Neural progenitor cell (in vitro differentiated cells): ENCODE results near the gene HOXA5. TPM values are rescaled to one million over a fixed set of nuclear protein-coding genes. Genes with fewer than 3 reads are reported as not detected.
A peak's percentile ranks its signal among the peaks of the same experiment; 100 is the strongest.

Experiments
- DNase-seq: peaks from one replicate; pipeline ENCODE4 v3.0.0-alpha.2; 2016; ENCODE audit warnings: low spot score
- H2AFZ ChIP-seq: fragments of 200-600 bp; sonication (generic); replicated peaks from 2 replicates; pipeline ENCODE4 v1.6.1; 2016; ENCODE audit warnings: antibody characterized with exemption
- H3F3A ChIP-seq: fragments of 200-600 bp; sonication (generic); 2 replicates; pipeline ENCODE4 v1.6.1; 2016; ENCODE audit warnings: antibody characterized with exemption, low read depth
- H3K27ac ChIP-seq: fragments of 200-600 bp; sonication (generic); 2 replicates; pipeline ENCODE4 v1.5.1; 2016; ENCODE audit warnings: mild to moderate bottlenecking
- H3K27me3 ChIP-seq: fragments of 200-600 bp; sonication (generic); 2 replicates; pipeline ENCODE4 v1.6.1; 2016; ENCODE audit warnings: mild to moderate bottlenecking, moderate library complexity
- H3K36me3 ChIP-seq: fragments of 200-600 bp; sonication (generic); 2 replicates; pipeline ENCODE4 v1.5.1; 2016
- H3K4me1 ChIP-seq: fragments of 200-600 bp; sonication (generic); 2 replicates; pipeline ENCODE4 v1.6.1; 2016; ENCODE audit warnings: mixed run types
- H3K4me2 ChIP-seq: fragments of 200-600 bp; sonication (generic); 2 replicates; pipeline ENCODE4 v1.6.1; 2016
- H3K4me3 ChIP-seq: fragments of 200-600 bp; sonication (generic); 2 replicates; pipeline ENCODE4 v1.5.1; 2016
- H3K79me2 ChIP-seq: fragments of 200-600 bp; sonication (generic); 2 replicates; pipeline ENCODE4 v1.6.1; 2016; ENCODE audit warnings: low read depth
- H3K9ac ChIP-seq: fragments of 200-600 bp; sonication (generic); 2 replicates; pipeline ENCODE4 v1.6.1; 2016
- H3K9me3 ChIP-seq: fragments of 200-600 bp; sonication (generic); 2 replicates; pipeline ENCODE4 v1.5.1; 2016; ENCODE audit warnings: low read depth
- H4K20me1 ChIP-seq: fragments of 200-600 bp; sonication (generic); 2 replicates; pipeline ENCODE4 v1.6.1; 2016; ENCODE audit warnings: low read depth
- H3K27ac Mint-ChIP-seq: 3 replicates; pipeline ENCODE4 v1.8.0; 2021; ENCODE audit warnings: mixed read lengths
- H3K27me3 Mint-ChIP-seq: 2 replicates; pipeline ENCODE4 v1.8.0; 2022; ENCODE audit warnings: low read depth, mild to moderate bottlenecking, inconsistent platforms, moderate library complexity, mixed read lengths; ENCODE audit not compliant: insufficient read depth
- H3K36me3 Mint-ChIP-seq: 3 replicates; pipeline ENCODE4 v1.8.0; 2021; ENCODE audit warnings: mixed read lengths
- H3K4me1 Mint-ChIP-seq: 3 replicates; pipeline ENCODE4 v1.8.0; 2021; ENCODE audit warnings: mixed read lengths
- H3K4me3 Mint-ChIP-seq: 3 replicates; pipeline ENCODE4 v1.8.0; 2021; ENCODE audit warnings: mild to moderate bottlenecking, moderate library complexity, mixed read lengths
- H3K9me3 Mint-ChIP-seq: 3 replicates; pipeline ENCODE4 v1.8.0; 2020; ENCODE audit warnings: mixed read lengths
- CTCF ChIP-seq: fragments of 200-600 bp; sonication (generic); IDR thresholded peaks from 2 replicates; pipeline ENCODE4 v1.5.1; 2017; ENCODE audit warnings: antibody characterized with exemption, mild to moderate bottlenecking
- EZH2 ChIP-seq: fragments of 200-600 bp; sonication (generic); IDR thresholded peaks from 2 replicates; pipeline ENCODE4 v1.6.1; 2017; ENCODE audit warnings: antibody characterized with exemption, mild to moderate bottlenecking, moderate library complexity
- EZH2phosphoT487 ChIP-seq: fragments of 200-600 bp; sonication (generic); IDR thresholded peaks from 2 replicates; pipeline ENCODE4 v1.6.1; 2017; ENCODE audit warnings: antibody characterized with exemption
- total RNA-seq: library from RNA; depleted of rRNA; stranded (reverse); fragments of >200 nt; gene quantifications from 2 replicates; pipeline ENCODE4 v1.2.3, GENCODE V29; 2015; ENCODE audit warnings: low replicate concordance

The HOXA5 gene
- total RNA-seq, 1 donor from 2014 or later: not detected

GRCh38 chr7:27132214-27132613 is 11.3 kb downstream of the HOXA5 start:
- Mint-ChIP-seq H3K4me3 (no peak overlapping the region), H3K27ac (no peak overlapping the region), H3K4me1 (no peaks in the 10 kb centered on the region)

GRCh38 chr7:27131390-27131819 is 12.1 kb downstream of the HOXA5 start:
- Mint-ChIP-seq H3K27ac (no peak overlapping the region), H3K4me1 (no peaks in the 10 kb centered on the region), H3K27me3 (peaks cover 86% of the 10 kb centered on the region), H3K9me3 (peaks cover 21% of the 10 kb centered on the region), H3K36me3 (peaks cover 2% of the 10 kb centered on the region), H3K4me3 (peak overlapping the region; percentile 50)
- Histone ChIP-seq H3K27me3 (peaks cover 100% of the 10 kb centered on the region), H3K4me2 (peak overlapping the region; percentile 62), H2AFZ (no peak overlapping the region), H4K20me1 (peaks cover 77% of the 10 kb centered on the region), H3K4me3 (peak overlapping the region; percentile 41), H3K36me3 (no peaks in the 10 kb centered on the region), H3K27ac (no peak overlapping the region), H3K9ac (no peak overlapping the region), H3K4me1 (no peaks in the 10 kb centered on the region), H3K79me2 (no peaks in the 10 kb centered on the region), H3K9me3 (no peaks in the 10 kb centered on the region), H3F3A (no peaks in the 10 kb centered on the region)
- no peak for DNase-seq
- TF ChIP-seq EZH2phosphoT487 (no peak), EZH2 (peak; percentile 56)

More at GRCh38 chr7:27132214-27132613, 11.3 kb downstream of the HOXA5 start:
- no peak overlapping the region for H3K4me3 ChIP-seq
- H3F3A ChIP-seq: no peaks in the 10 kb centered on the region
- DNase-seq: no peak
- no peak overlapping the region for H3K27ac ChIP-seq
- no peaks in the 10 kb centered on the region for H3K79me2 ChIP-seq
- no peaks in the 10 kb centered on the region for H3K36me3 ChIP-seq
- no peak overlapping the region for H3K9ac ChIP-seq
- H3K4me1 ChIP-seq: no peaks in the 10 kb centered on the region
- TF ChIP-seq CTCF: no peak
- H2AFZ ChIP-seq: no peak overlapping the region
- H3K27me3 Mint-ChIP-seq: peaks cover 86% of the 10 kb centered on the region
- H3K27me3 ChIP-seq: peaks cover 100% of the 10 kb centered on the region
- H4K20me1 ChIP-seq: peaks cover 78% of the 10 kb centered on the region
- peaks cover 21% of the 10 kb centered on the region for H3K9me3 Mint-ChIP-seq
- peaks cover 2% of the 10 kb centered on the region for H3K36me3 Mint-ChIP-seq
- H3K9me3 ChIP-seq: no peaks in the 10 kb centered on the region
- no peak overlapping the region for H3K4me2 ChIP-seq

- no peak for TF ChIP-seq CTCF
- TF ChIP-seq EZH2: peak; percentile 90
- TF ChIP-seq EZH2phosphoT487: peak; percentile 91
- Histone ChIP-seq H3F3A (no peaks in the 10 kb centered on the region), H3K27me3 (peaks cover 100% of the 10 kb centered on the region), H3K9ac (no peak within 1 kb of the TSS), H3K4me3 (peak within 1 kb of the TSS; percentile 41), H4K20me1 (peaks cover 77% of the 10 kb centered on the region), H3K4me2 (peak within 1 kb of the TSS; percentile 62), H3K79me2 (no peaks in the 10 kb centered on the region), H3K36me3 (no peaks in the 10 kb centered on the region), H2AFZ (peak within 1 kb of the TSS; percentile 68), H3K27ac (no peak within 1 kb of the TSS), H3K4me1 (no peaks in the 10 kb centered on the region), H3K9me3 (no peaks in the 10 kb centered on the region)
- Mint-ChIP-seq H3K4me3 (peak within 1 kb of the TSS; percentile 69), H3K27ac (no peak within 1 kb of the TSS), H3K9me3 (peaks cover 21% of the 10 kb centered on the region), H3K4me1 (no peaks in the 10 kb centered on the region), H3K27me3 (peaks cover 85% of the 10 kb centered on the region), H3K36me3 (peaks cover 2% of the 10 kb centered on the region)
- DNase-seq: peak; percentile 79
Observed at GRCh38 chr7:27130540-27131389, 12.7 kb downstream of the HOXA5 start, which contains the start of gene HOXA4. Gene HOXA4, minus strand, starts transcription at chr7:27130757. Its CDS starts 24 bp downstream, at chr7:27130733.
